Spleen (tissue), 11 donors: ENCODE results near the gene PSMB9. TPM values are rescaled to one million over a fixed set of nuclear protein-coding genes. Genes with fewer than 3 reads are reported as not detected.
A peak's percentile ranks its signal among the peaks of the same experiment; 100 is the strongest.

ENCODE experiments used
- DNase-seq: peaks from one replicate; pipeline ENCODE4 v3.0.0-alpha.2; 2020
- H3K27ac ChIP-seq, 8 donors: fragments of 200-600 bp; sonication (generic) in 7 of 8; 1 replicate in 4 of 8; 2 replicates in 4 of 8; pipeline versions ENCODE4 v1.5.0 to v1.8.0; 2016 to 2021; ENCODE audit warnings: inconsistent platforms in 4 of 8, mild to moderate bottlenecking in 4 of 8, moderate library complexity in 1 of 8
- H3K27me3 ChIP-seq, 7 donors: fragments of 200-600 bp; sonication (generic) in 6 of 7; replicated peaks in 1 of 7; 1 replicate in 4 of 7; 2 replicates in 3 of 7; pipeline versions ENCODE4 v1.5.0 to v1.8.0; 2016 to 2021; ENCODE audit warnings: inconsistent platforms in 3 of 7, mild to moderate bottlenecking in 1 of 7
- H3K36me3 ChIP-seq, 6 donors: fragments of 200-600 bp; sonication (generic) in 5 of 6; 1 replicate in 4 of 6; 2 replicates in 2 of 6; pipeline versions ENCODE4 v1.5.0 to v1.8.0; 2016 to 2021; ENCODE audit warnings: inconsistent platforms in 2 of 6
- H3K4me1 ChIP-seq, 6 donors: fragments of 200-600 bp; sonication (generic) in 5 of 6; 1 replicate in 3 of 6; 2 replicates in 3 of 6; pipeline versions ENCODE4 v1.5.0 to v1.8.0; 2016 to 2021; ENCODE audit warnings: inconsistent platforms in 3 of 6
- H3K4me3 ChIP-seq, 8 donors: fragments of 200-600 bp; sonication (generic) in 7 of 8; 1 replicate in 4 of 8; 2 replicates in 4 of 8; pipeline versions ENCODE4 v1.5.0 to v1.8.0; 2016 to 2021; ENCODE audit warnings: inconsistent platforms in 4 of 8, mild to moderate bottlenecking in 4 of 8, moderate library complexity in 2 of 8
- H3K9me3 ChIP-seq, 8 donors: fragments of 200-600 bp; sonication (generic) in 7 of 8; 1 replicate in 4 of 8; 2 replicates in 4 of 8; pipeline versions ENCODE4 v1.5.0 to v1.8.0; 2016 to 2021; ENCODE audit warnings: inconsistent platforms in 4 of 8
- CTCF ChIP-seq, 11 experiments: fragments of 200-600 bp in 7 of 11; fragments of 450-650 bp in 4 of 11; sonication (generic) in 4 of 11; IDR thresholded peaks in 8 of 11; conservative IDR thresholded peaks in 3 of 11; 1 replicate in 7 of 11; 2 replicates in 4 of 11; pipeline versions ENCODE4 v1.4.0 to v1.8.0; 2016 to 2021; ENCODE audit warnings: antibody characterized with exemption in 11 of 11, inconsistent platforms in 4 of 11, mild to moderate bottlenecking in 1 of 11
- POLR2A ChIP-seq, 3 donors: fragments of 450-650 bp; IDR thresholded peaks; one replicate each; pipeline ENCODE4 v1.5.1; 2017; ENCODE audit warnings: antibody characterized with exemption in 3 of 3, mild to moderate bottlenecking in 1 of 3
- POLR2AphosphoS5 ChIP-seq, 3 donors: sonication (generic); formaldehyde crosslinking; IDR thresholded peaks; one replicate each; pipeline ENCODE4 v1.5.1; 2017; ENCODE audit warnings: antibody characterized with exemption in 3 of 3
- WGBS, 5 donors: extraction: QIAGEN DNeasy Blood & Tissue Kit in 3 of 5; methylation state at CpG; one replicate each; pipeline versions ENCODE4 v1.1.5 to v1.1.7; 2013 to 2018; 5-methylcytosine and 5-hydroxymethylcytosine counted together
- intact Hi-C: fragments of 100-400 bp; cut with DNase I; formaldehyde crosslinking; loops from one replicate; pipeline ENCODE4 v1.15.0; 2023; ENCODE audit warnings: low total_unique reads
- polyA plus RNA-seq, 3 donors: library from polyadenylated mRNA; stranded (reverse); fragments of 200-250 nt; gene quantifications; one replicate each; pipeline ENCODE4 v1.2.1, GENCODE V29; 2013
- total RNA-seq, 7 donors: library from RNA; depleted of rRNA in 3 of 7; stranded (reverse); fragments of >200 nt in 3 of 7; fragmentation: NEBNext Ultra II Directional in 4 of 7; extraction: Animal tissue kit (Norgen Biotek cat#: 25700) in 4 of 7; gene quantifications; one replicate each; pipeline versions ENCODE4 v1.1.0 to v1.2.1, GENCODE V29; 2016 to 2021
- donor health status: healthy with polysubstance abuse.
- donor health status: DM: no; HTN: no; CAD: no; lungs with moderate emphysema.
- donor health status: DM: no; HTN: no; CAD: no.
- donor health status: Bipolar disorder and iron deficiency.
- donor health status: healthy.
- donor health status: DM: no; HTN: no; CAD: no.
- donor health status: DM: yes; HTN: yes; CAD: no.

The PSMB9 gene
- total and polyA plus RNA-seq, 10 donors, result 141 to 328 (median 172) TPM

GRCh38 chr6:32851025-32851424 lies 3.0 kb upstream of the PSMB9 start:
- H3K4me3 ChIP-seq, result peak overlapping the region in 6 of 8 donors; percentile 68 to 98 (median 95)
- peaks cover 0 to 69% (median 59%) of the 10 kb centered on the region in 6 donors for H3K36me3 ChIP-seq
- H3K27me3 ChIP-seq, result no peaks in the 10 kb centered on the region
- DNase-seq, result no peak
- no peaks in the 10 kb centered on the region for H3K9me3 ChIP-seq
- H3K4me1 ChIP-seq, result peaks cover 67 to 85% (median 78%) of the 10 kb centered on the region in 6 donors
- WGBS, 5 donors, result 77 to 85% (median 78%) methylated on average over 4 of the region's 4 CpGs
- H3K27ac ChIP-seq, result peak overlapping the region in 7 of 8 donors; percentile 3 to 99 (median 97)
- TF ChIP-seq CTCF (IDR thresholded peaks at IDR 0.05 in 8 of 11, conservative IDR thresholded peaks at IDR 0.05 in 3 of 11) (no peak), POLR2A (IDR thresholded peaks at IDR 0.05) (no peak), POLR2AphosphoS5 (IDR thresholded peaks at IDR 0.05) (no peak)
- intact Hi-C loops, result no loop called here

- Histone ChIP-seq H3K27ac (peak overlapping the region; percentile 94 to 100 (median 99)), H3K27me3 (no peaks in the 10 kb centered on the region), H3K4me1 (peaks cover 64 to 85% (median 78%) of the 10 kb centered on the region in 6 donors), H3K4me3 (peak overlapping the region; percentile 68 to 99 (median 96)), H3K9me3 (no peaks in the 10 kb centered on the region), H3K36me3 (peaks cover 0 to 69% (median 54%) of the 10 kb centered on the region in 6 donors)
- TF ChIP-seq POLR2A (IDR thresholded peaks at IDR 0.05) (no peak), POLR2AphosphoS5 (IDR thresholded peaks at IDR 0.05) (no peak), CTCF (IDR thresholded peaks at IDR 0.05 in 8 of 11, conservative IDR thresholded peaks at IDR 0.05 in 3 of 11) (no peak)
- DNase-seq, result peak; percentile 89
- intact Hi-C loops, result no loop called here
- 29 to 42% (median 33%) methylated on average over 23 of the region's 23 CpGs for WGBS, 5 donors
Observed at GRCh38 chr6:32852018-32852843, 1.8 kb upstream of the PSMB9 start.

- Histone ChIP-seq H3K36me3 (peaks cover 0 to 69% (median 54%) of the 10 kb centered on the region in 6 donors), H3K27ac (peak overlapping the region; percentile 94 to 100 (median 99)), H3K4me1 (peaks cover 59 to 85% (median 78%) of the 10 kb centered on the region in 6 donors), H3K27me3 (no peaks in the 10 kb centered on the region), H3K9me3 (no peaks in the 10 kb centered on the region), H3K4me3 (peak overlapping the region; percentile 68 to 99 (median 96))
- TF ChIP-seq POLR2A (IDR thresholded peaks at IDR 0.05) (no peak), CTCF (IDR thresholded peaks at IDR 0.05 in 8 of 11, conservative IDR thresholded peaks at IDR 0.05 in 3 of 11) (no peak), POLR2AphosphoS5 (IDR thresholded peaks at IDR 0.05) (no peak)
- intact Hi-C loops, result no loop called here
- DNase-seq, result peak; percentile 93
- 0 to 1% (median 0%) methylated on average over 11 to 41 of the region's 41 CpGs for WGBS, 5 donors
Observed at GRCh38 chr6:32852844-32853540, 1.0 kb upstream of the PSMB9 start.
